GM18873 (cell line): Measurements from ENCODE around the gene KCNJ1.

ENCODE experiments used
- ATAC-seq: cut with Tn5 transposase; IDR thresholded peaks from one replicate; pipeline ENCODE4 v1.9.1; 2021; ENCODE audit warnings: mild to moderate bottlenecking, moderate library complexity, moderate number of reproducible peaks; ENCODE audit not compliant: unreplicated experiment, low FRiP score

Gene KCNJ1

DNA sequence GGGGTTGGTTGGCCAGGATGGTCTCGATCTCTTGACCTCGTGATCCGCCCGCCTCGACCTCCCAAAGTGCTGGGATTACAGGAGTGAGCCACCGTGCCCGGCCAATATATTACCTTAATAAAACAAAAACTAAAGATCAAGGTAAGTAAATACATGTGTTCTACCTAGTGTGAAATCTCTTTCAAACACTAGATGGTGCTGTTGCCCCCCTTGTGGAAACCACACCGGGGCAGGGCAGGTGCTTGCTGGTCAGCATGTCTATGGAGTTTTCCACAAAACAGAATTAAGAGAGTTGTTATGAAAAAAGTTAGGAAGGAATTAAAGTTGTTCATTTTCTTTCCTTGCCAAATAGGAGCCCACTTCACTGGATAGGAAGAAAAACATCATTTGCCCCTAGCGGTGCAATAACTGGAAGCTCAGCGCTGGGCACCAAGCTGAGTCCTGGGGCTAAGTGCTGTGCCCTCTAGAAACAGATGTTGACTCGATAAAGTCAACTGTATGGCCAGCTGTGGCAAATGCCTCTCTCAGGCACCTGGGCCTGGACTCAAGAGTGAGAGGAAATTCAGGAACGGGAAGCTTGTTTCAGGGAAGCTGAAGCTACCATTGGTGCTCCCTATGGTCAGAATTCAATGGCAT, 17.7 kb upstream of the KCNJ1 start:
- ATAC-seq, result peak; percentile 82

DNA sequence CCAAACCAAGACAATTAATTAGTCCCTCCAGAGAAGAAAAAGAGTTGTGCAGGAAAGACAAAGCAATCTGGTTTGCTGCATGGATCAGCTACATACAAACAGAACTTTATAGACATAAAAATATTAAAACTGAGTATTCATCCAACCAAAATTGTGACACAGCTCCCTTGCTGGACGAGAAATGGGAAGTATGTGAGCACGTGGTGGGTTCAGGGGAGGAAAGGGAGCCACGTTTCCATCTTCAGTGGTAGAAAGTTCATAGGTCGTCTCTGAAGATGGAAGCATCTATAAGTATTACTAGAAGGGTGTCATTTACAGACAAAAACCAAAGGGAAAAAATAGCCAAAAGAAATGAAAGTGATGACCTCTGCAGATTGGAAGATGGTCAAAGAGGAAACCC, 17.0 kb upstream of the KCNJ1 start:
- ATAC-seq, result no peak

DNA sequence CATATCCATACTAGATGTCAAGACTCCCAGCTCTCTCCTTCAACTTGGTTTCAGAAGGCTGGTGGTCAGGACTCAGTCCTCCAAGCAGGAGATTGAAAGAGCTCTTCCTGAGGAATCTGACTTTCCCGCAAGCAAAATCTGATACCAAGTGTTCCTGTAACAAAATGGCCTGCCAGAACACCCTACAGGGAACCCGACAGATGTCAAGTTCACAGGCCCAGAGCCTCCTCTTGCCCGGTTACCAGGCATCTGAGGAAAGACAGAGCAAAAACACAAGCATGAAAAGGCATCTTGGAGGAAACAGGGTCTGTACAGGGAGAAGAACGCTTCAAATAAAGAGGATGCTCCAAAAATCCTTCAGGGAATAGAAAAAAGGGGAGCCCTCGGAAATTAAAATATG, 15.4 kb upstream of the KCNJ1 start:
- no peak for ATAC-seq

DNA sequence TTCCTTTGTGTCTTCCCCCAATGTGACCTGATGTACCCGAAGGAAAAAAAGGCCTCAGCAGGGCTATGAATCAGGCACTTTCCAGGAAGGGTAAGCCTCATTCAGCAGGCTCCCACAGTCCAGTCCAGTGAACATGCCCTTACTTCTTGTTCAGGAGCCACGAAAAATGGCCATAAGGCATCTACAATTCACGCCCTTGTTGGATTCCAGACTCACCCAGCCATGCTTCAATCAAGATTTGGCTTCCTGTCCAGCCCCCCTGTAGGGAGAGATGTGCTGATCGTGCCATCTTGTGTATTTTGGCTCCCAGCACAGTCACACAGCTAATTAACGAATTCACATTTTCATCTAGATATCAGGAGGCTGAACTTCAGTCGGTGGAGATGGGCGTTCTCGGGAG, 14.1 kb upstream of the KCNJ1 start:
- no peak for ATAC-seq

DNA sequence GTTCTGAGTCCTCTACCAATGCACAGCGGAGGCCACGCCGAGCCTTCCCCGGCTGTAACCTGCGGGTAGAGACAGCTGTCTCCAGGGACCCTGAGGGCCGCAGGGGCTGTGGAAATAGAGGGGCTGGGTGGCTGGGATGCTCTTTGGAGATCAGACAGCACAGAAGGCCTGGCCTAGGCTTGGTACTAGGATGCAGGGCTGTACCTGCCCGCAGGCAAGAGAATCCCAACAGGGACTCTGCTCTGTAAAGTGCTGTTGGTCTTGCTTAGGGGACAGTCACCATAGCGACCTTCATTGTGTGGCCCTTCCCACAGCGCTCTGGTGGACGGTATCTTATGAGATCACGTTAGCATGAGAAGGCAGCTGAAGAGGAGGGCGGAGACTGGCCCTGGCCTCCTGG, 12.7 kb upstream of the KCNJ1 start:
- no peak for ATAC-seq

DNA sequence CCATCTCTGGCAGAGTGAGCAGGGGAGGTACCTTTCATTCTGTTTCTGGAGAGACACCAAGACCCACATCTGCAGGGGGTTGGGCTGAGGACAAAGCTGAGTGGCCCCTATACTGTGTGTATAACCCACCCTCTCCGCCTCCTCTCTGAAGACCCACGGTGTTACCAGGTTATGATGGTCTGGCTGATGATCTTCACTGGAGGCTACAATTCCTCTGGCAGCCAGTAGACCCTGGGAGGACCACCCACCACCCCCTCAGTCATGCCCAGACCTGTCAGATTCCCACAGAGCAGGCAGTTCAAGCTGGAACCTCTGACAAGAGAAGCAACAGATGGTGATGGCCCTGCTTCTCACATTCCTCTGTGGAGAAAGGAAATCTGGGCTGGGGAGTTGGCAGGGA, 11.4 kb upstream of the KCNJ1 start:
- no peak for ATAC-seq

DNA sequence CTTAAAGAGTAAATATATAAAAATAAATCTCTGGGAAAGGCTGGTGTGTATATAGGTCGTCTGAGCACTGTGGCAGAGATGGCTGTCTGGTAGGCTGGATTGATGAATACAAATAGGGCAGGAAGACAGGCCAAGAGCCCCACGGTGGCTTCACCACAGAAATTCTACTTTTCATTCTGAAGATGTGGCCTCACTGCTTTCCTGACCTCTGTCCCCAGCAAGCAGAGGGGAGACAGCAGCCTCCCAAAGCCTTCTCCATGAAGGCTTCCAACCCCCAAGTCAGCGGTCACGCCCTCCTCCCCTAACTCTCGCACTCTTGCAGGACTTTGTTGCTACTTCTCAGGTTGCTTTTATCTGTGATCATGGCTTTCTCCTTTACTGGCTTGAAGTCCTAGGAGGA, 10.6 kb upstream of the KCNJ1 start:
- no peak for ATAC-seq

DNA sequence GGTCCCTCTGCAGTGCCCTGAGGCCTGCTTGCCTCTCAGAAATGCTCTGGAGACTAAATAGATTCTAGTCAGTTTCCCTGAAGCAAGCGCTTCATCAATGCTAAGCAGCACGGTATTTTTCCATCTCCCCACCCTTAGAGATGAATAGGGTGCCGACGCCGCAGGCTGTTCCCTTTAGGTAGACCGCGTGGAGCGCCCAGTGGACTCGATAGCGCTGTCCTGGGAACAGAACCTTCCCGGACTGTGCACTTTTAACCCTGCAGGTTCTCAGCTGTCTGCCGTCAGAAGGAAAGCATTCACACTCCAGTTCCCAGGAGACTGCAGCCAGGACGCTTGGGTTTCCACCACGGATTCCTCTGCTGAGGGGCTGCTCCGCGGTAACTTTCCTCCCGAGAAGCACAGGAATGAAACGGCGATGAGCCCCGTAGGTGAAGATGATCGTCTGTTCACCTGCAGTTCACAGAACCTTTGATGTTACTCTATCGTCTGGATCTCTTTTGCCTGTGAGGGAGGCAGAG, 9.1 kb upstream of the KCNJ1 start:
- no peak for ATAC-seq

DNA sequence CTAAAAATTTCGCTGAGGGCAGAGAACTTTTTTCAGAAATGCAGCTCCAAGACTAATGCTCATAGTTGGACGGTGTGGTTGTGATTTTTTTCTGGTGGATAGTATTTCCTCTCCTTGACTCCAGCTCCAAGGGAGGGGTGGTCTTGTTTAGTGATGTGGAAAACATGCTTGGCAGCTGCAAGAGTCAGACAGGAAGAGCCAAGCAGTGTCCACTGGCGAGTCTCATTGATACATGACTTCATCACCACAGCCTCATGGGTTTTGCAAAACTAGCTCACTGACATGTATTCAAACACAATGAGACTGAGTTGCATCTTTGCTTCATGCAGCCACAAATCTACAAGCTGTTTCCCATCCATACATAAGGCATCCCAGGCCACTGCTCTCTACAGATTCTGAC, 7.3 kb upstream of the KCNJ1 start:
- no peak for ATAC-seq

DNA sequence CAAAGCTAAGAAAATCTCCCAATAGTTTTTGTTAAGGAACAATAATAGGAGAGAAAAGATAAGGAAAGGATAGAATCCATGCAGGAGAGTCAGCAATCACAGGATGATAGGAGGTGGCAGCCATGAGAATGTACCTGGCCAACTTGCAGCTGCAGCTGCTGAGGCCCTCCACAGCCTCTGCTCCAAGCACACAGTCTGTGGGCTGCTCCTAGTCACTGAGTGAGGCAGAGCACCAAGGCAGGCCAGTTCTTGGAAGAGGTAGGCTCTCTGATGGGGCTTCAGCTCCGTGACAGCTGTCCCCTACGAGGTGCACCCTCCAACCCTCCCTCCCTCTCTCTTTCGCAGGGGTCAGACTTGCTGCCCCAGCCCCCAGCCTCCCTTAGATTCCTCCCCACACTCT, 5.5 kb upstream of the KCNJ1 start:
- ATAC-seq, result no peak

DNA sequence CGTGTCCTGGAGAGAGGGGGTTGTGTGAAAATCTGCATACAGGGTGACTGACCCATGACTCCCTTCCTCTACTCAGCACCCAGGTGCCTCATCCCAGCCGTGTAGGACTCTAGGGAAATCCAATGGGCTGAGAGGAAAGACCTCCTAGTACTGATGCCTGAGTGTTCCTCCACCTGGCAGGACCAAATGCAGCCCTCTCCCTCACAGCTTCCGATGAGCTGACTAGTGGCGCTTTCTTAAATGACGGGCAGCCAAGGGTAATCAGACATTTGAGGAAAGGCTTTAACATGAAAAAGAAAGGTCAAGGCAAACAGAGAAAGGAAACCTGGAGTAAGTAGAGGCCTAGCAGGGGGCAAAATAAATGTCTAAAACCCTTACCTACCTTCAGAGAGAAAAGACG, 5.0 kb upstream of the KCNJ1 start:
- ATAC-seq, result no peak

DNA sequence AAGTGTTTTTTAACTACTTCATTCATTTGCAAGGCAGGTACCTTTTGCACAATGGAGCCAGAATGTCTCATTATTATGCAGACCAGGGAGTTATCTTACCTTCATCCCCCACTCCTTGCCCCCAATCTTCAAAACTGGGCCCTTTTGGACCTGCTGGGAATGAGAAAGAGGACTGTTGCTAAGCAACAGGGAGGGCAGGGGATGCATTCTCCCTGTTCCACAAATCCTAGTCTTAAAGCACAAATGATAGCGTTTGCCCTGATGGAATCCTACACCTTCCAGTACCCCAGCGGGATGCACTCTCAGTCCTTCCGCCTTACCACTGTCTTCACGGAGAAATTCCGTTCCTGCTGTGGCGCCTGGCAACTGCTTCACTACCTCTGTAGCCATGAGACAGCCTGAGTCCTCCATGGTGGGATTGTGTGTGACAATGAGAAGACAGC, 4.1 kb upstream of the KCNJ1 start:
- ATAC-seq, result no peak

DNA sequence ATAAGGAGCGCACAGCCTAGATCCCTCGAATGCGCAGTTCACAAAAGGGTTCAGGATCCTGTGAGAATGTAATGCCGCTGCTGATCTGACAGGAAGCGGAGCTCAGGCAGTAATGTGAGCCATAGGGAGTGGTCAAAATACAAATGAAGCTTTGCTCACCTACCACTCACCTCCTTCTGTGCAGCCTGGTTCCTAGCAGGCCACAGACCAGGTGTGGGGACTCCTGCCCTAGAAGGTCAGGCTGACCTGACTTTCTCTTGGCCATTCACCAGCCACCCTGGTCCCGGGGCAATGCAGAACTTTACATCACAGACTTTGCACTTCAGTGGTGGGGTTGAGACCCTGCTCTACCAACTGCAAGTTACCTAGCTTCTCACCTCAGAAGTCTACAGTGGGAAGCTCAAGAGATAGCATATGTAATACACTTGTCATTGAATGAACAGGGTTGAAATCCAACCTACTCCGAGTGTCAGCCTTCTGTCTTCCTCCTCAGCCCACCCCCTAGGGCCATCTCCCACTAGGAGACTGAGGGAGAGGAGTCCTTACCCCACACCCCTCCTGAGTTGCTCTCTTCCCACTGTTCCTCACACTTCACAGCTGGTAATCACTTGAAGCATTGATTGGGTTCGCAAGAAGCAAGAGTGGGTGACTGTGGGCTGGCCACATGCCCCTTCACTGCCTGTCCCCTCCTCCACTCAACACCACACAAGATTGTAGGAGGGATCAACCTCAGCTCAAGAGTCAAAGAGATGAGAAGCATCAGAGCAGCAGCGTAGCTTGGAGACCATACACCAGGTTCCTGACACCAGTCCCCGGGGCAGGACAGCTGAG, 2.0 kb upstream of the KCNJ1 start:
- no peak for ATAC-seq

DNA sequence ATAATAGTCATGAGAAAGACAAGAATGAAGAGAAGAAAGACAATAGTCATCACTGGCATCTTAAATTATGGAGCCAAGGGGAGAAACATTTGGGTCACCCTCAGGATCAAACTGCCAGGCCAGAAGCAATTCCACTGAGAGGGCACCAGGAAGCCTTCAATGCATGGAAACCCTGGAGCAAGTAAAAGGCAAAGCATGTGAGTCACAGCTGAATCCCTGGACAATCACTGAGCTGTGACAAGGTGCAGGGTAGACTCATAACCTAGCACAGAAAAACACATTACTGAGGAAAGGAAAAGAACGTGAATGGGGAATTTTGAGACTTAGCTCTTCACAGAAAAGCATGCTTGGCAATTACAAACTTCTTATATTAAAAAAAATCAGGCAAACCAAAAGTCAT, 1.6 kb downstream of the KCNJ1 start:
- ATAC-seq, result no peak

DNA sequence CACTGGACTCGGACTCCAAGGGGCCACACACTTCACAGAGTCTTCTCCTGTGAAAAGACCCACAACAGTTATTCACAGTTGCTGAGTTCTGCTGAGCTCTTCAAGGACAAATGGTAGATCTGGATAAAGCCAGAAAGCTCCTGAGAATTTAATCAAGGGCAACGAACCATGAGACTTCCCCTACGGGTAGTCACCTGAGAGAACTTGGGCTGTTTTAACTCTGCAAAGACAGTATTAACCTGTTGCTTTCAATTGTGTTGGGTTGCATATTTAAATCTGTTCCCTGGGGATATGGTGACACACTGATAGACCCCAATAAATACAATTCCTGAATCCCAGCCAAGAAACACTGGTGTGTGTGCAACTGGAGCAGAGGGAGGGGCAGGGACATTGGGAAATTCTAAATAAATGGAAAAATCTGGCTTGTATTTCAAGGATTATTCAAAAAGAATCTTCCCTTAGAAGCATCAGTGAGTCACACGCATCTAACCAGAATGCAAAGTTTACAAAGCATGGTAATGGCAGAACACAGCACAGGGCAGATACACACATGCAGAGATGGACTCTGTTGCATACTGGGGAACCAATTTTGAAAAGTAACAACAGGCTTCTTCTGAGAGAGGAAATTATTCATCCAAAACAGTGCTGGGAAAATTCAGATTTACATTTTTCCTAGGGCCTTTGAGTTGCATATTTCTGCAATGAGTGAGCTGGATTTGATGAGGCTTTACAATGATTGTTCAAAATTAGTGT, 4.0 kb downstream of the KCNJ1 start:
- no peak for ATAC-seq

DNA sequence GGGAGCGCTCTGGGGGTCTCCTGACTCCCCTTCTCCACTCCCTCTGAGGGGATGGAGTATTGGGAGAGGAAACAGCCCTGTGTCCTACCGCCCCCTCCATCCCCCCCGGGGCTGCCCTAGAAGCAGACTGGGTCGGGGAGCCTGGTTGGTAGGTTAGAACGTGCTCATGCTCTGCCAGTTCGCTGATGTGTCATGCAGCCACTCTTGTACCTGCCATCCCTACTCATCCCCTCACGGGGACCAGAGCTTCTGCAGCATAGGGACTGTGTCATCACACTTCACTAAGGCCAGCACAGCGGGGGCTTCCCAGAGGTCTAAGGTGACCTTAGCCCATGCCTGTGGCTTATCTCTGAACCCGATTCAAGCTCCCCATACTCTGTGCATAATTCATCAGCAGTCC, 4.7 kb downstream of the KCNJ1 start:
- ATAC-seq, result no peak

DNA sequence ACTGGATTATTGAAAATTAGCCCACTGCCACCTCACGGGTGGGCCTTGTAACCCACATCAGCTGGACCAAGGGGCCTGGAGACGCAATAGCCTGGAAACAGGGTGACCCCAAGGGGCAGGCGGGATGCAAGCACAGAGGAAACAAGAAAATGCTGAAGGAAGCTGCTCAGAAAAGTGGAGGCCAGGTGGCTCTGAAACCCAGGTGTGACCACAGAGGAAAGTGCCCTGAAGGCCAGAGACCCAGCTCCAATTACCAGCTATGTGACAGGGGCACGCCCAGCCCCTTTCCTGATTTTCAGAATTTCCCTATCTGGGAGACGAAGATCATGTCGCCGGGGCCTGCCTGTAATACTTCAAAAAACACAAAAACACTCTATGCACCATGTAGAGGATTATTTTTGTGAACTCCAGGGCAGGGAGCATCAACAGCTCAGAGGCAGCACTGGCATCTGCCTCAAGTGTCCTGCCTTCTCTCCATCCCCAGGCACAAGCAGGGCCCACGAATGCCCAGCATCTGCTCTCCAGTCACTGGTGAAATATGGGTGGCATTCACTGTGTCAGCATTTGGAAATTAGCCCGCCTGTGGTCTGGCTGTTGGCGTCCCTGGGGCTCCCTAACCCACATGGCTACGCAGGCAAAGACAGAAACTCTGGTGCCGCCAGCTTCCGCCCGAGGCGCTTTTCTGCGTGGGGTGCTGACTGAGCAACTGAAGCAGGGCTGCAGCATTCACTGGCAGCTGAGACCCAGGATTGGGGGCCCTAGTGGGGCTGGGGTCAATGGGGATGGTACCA, 6.3 kb downstream of the KCNJ1 start:
- ATAC-seq, result no peak

DNA sequence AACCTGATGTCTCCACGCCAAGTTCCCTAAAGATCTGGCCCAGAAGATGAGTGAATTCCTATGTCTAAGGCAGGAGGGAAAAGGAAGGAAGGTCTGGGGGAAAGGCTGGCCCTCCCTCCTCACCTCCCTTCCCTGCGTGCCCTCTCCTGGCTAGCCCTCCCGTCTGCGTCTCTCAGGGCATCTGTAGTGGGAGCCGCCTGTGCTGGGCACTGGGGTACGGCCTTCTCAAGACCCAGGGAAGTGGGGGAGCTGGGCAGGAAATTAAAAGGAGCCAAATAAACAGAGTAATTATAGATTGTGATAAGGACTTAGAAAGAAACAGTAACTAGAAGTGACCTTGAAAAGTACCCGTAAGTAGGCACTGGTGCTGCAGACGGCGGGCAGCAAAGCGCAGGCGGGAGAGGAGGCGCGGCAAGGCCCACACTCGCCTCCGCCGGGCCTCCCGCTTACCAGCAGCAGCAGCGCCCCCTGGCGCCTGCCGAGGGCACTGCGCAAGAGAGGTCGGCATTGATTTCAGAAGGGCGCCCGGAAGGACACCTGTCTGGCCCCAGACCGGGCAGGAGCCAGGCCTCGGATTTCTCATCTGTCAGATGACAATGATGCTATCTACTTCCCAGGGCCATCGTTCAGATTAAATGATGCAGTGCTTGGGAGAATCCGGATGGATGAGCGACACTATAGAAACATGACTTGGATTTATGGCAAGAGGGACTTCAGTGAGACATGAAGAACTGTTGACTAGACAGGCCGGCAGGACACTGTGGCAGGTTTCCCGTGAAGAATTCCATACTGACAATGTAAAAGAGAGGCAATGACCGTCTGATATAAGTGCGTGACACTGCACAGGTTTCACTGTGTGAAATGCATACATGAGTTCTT, 7.3 kb downstream of the KCNJ1 start:
- ATAC-seq, result peak; percentile 58

DNA sequence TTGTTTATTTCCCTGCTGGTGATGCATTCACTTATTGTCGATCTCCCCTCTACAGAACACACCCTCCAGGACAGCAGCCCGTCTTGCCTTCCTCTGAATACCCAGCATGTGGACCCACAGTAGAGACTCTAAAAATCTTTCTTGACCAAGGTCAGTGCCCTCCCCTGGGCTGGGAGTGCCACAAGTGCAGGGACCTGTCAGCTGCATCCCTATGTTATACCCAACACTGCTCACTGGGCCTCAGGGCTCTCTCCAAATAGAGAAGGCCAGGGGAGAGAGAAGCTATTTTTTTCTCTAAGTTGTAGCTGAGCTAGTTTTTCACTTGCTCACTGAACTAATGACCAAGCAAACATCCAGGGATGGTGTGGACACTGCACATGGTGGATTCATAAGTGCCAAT, 9.8 kb downstream of the KCNJ1 start:
- ATAC-seq, result no peak

DNA sequence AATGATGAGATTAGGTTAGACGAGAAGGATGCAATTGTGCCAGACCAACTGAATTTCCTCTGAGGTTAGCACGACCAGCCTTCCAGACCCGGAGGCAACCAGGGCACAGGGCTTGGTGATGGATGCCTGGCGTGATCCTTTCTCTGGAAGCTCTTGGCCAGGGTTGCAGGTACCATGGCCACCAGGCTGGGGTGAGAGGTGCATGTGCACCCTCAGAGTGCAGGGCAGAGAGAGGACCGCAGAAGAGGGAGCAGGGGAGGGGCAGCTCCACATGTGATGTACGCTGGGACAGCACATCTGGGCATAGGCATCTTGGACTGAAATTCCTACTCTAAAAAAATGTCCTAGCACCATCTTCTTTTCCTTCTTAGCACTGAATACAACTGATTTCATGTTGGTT, 10.9 kb downstream of the KCNJ1 start:
- no peak for ATAC-seq
